NCI-H1694 (cell line): ENCODE measurements around the gene MYPOP.

Source experiments
- DNase-seq: peaks from one replicate; lab custom pipeline; 2025; lab: John Stamatoyannopoulos, UW

The MYPOP gene

GRCh38 chr19:45901912-45902650 is at the start of gene MYPOP:
TSS of gene MYPOP (minus strand) at chr19:45902613. CDS start at chr19:45901773, 840 bp downstream.
- DNase-seq: no peak

GRCh38 chr19:45947926-45948325 is 45.5 kb upstream of the MYPOP start:
- no peak for DNase-seq

GRCh38 chr19:45940515-45940805 is 38.0 kb upstream of the MYPOP start:
- DNase-seq: no peak

- no peak for DNase-seq
Measured at GRCh38 chr19:45939792-45940514, 37.5 kb upstream of the MYPOP start.

- no peak for DNase-seq
Measured at GRCh38 chr19:45938733-45939319, 36.4 kb upstream of the MYPOP start.

- DNase-seq: no peak
Measured at GRCh38 chr19:45935267-45935666, 32.9 kb upstream of the MYPOP start.

- DNase-seq: no peak
Measured at GRCh38 chr19:45934551-45935230, 32.3 kb upstream of the MYPOP start.

GRCh38 chr19:45933759-45934158 is 31.3 kb upstream of the MYPOP start:
- no peak for DNase-seq

- no peak for DNase-seq
Measured at GRCh38 chr19:45931055-45931454, 28.6 kb upstream of the MYPOP start.

- DNase-seq: no peak
Measured at GRCh38 chr19:45929247-45929646, 26.8 kb upstream of the MYPOP start.

- peak; percentile 90 for DNase-seq
Measured at GRCh38 chr19:45927565-45928261, 25.3 kb upstream of the MYPOP start.

- no peak for DNase-seq
Measured at GRCh38 chr19:45924891-45925447, 22.6 kb upstream of the MYPOP start.

- no peak for DNase-seq
Measured at GRCh38 chr19:45922281-45922680, 19.9 kb upstream of the MYPOP start.

- DNase-seq: no peak
Measured at GRCh38 chr19:45920458-45920857, 18.0 kb upstream of the MYPOP start.

- no peak for DNase-seq
Measured at GRCh38 chr19:45919678-45920077, 17.3 kb upstream of the MYPOP start.

GRCh38 chr19:45918721-45919120 is 16.3 kb upstream of the MYPOP start:
- no peak for DNase-seq

- no peak for DNase-seq
Measured at GRCh38 chr19:45917421-45918091, 15.1 kb upstream of the MYPOP start.

- DNase-seq: no peak
Measured at GRCh38 chr19:45913874-45914830, 11.7 kb upstream of the MYPOP start, which contains the start of gene NANOS2. TSS of gene NANOS2 (minus strand) at chr19:45914778. CDS start at chr19:45914693, 85 bp downstream.

GRCh38 chr19:45911291-45911690 is 8.9 kb upstream of the MYPOP start:
- DNase-seq: no peak

- DNase-seq: no peak
Measured at GRCh38 chr19:45908956-45909355, 6.5 kb upstream of the MYPOP start.
